Muscle of arm (tissue), 12 donors: ENCODE measurements around the gene CXCR6. TPM values are rescaled to one million over a fixed set of nuclear protein-coding genes. Genes with fewer than 3 reads are reported as not detected.
A peak's percentile ranks its signal among the peaks of the same experiment; 100 is the strongest.

Experiments
- DNase-seq: peaks from one replicate; pipeline ENCODE4 v3.0.0-alpha.2; 2013
- polyA plus RNA-seq, 12 donors: library from polyadenylated mRNA; unstranded; fragments of 120-200 nt; gene quantifications; one replicate each; pipeline ENCODE4 v1.2.1, GENCODE V29; 2013; ENCODE audit not compliant: insufficient read length in 12 of 12

CXCR6 gene
- polyA plus RNA-seq, 12 donors: 0.12 to 0.85 (median 0.41) TPM; not detected in 2

GRCh38 chr3:45921158-45922038 lies 21.9 kb upstream of the CXCR6 start:
- no peak for DNase-seq

GRCh38 chr3:45922039-45922326 lies 21.3 kb upstream of the CXCR6 start:
- no peak for DNase-seq

GRCh38 chr3:45922950-45923590 lies 20.2 kb upstream of the CXCR6 start:
- no peak for DNase-seq

GRCh38 chr3:45923755-45924154 lies 19.5 kb upstream of the CXCR6 start:
- no peak for DNase-seq

GRCh38 chr3:45927881-45928280 lies 15.4 kb upstream of the CXCR6 start:
- no peak for DNase-seq

- no peak for DNase-seq
These were observed 14.1 kb upstream of the CXCR6 start for GRCh38 chr3:45929042-45929679.

GRCh38 chr3:45931496-45931895 lies 11.8 kb upstream of the CXCR6 start:
- DNase-seq: no peak

GRCh38 chr3:45932112-45932511 lies 11.2 kb upstream of the CXCR6 start:
- no peak for DNase-seq

GRCh38 chr3:45933591-45933990 lies 9.7 kb upstream of the CXCR6 start:
- DNase-seq: no peak

- DNase-seq: no peak
These were observed 7.0 kb upstream of the CXCR6 start for GRCh38 chr3:45936261-45936660.

- no peak for DNase-seq
These were observed 5.8 kb upstream of the CXCR6 start for GRCh38 chr3:45937206-45938042.

- no peak for DNase-seq
These were observed 5.2 kb upstream of the CXCR6 start for GRCh38 chr3:45938043-45938435.

- peak; percentile 91 for DNase-seq
These were observed 4.4 kb upstream of the CXCR6 start for GRCh38 chr3:45938864-45939263.

- no peak for DNase-seq
These were observed 3.9 kb upstream of the CXCR6 start for GRCh38 chr3:45939341-45939771.

- no peak for DNase-seq
These were observed 3.1 kb upstream of the CXCR6 start for GRCh38 chr3:45940004-45940780.

- DNase-seq: no peak
These were observed 2.4 kb upstream of the CXCR6 start for GRCh38 chr3:45940781-45941365.

GRCh38 chr3:45942051-45942825 lies 1.0 kb upstream of the CXCR6 start:
- no peak for DNase-seq

GRCh38 chr3:45944830-45945620 lies 1.8 kb downstream of the CXCR6 start:
- no peak for DNase-seq

GRCh38 chr3:45946307-45946706 lies 3.0 kb downstream of the CXCR6 start:
- DNase-seq: no peak
